H1 (cell line): Measurements from ENCODE around the gene PCYT1B. TPM values are rescaled to one million over a fixed set of nuclear protein-coding genes. Genes with fewer than 3 reads are reported as not detected.

Experiments
- CTCF ChIA-PET: fragments of 300-600 bp; sonication (Branson Sonifier 250); formaldehyde crosslinking; loops from one replicate; lab custom pipeline; 2021; ENCODE audit not compliant: partially characterized antibody; lab: Charles Lee
- POLR2A ChIA-PET: fragments of 300-600 bp; sonication (Branson Sonifier 250); formaldehyde crosslinking; loops from one replicate; lab custom pipeline; 2021; ENCODE audit warnings: inconsistent platforms; ENCODE audit not compliant: partially characterized antibody; lab: Charles Lee
- DNase-seq, 2 experiments: peaks; one replicate each; pipeline versions ENCODE4 v3.0.0 to v3.0.0-alpha.2; 2010 to 2022; ENCODE audit warnings: low spot score in 2 of 2, low read depth in 1 of 2, mixed read lengths in 1 of 2
- FAIRE-seq: peaks from 2 replicates; lab custom pipeline; 2011; peaks lifted over from hg19 to GRCh38; lab: Jason Lieb, UNC
- H2AFZ ChIP-seq: 2 replicates; pipeline ENCODE4 v1.8.1; 2012; ENCODE audit warnings: low read length, inconsistent platforms
- H2AK5ac ChIP-seq: 2 replicates; pipeline ENCODE4 v1.6.1; 2013; ENCODE audit warnings: low read depth, low read length
- H2BK120ac ChIP-seq: replicated peaks from 2 replicates; pipeline ENCODE3; 2013; ENCODE audit warnings: low read depth, low read length, inconsistent platforms
- H2BK12ac ChIP-seq: 2 replicates; pipeline ENCODE4 v1.6.1; 2013; ENCODE audit warnings: low read depth, low read length
- H2BK15ac ChIP-seq: 2 replicates; pipeline ENCODE4 v1.6.1; 2013; ENCODE audit warnings: low read length
- H2BK20ac ChIP-seq: 2 replicates; pipeline ENCODE4 v1.6.1; 2013; ENCODE audit warnings: low read length
- H2BK5ac ChIP-seq: 2 replicates; pipeline ENCODE4 v1.6.1; 2013; ENCODE audit warnings: low read depth, low read length
- H3K14ac ChIP-seq: 2 replicates; pipeline ENCODE4 v1.6.1; 2013; ENCODE audit warnings: inconsistent platforms; ENCODE audit not compliant: insufficient read length
- H3K18ac ChIP-seq: 2 replicates; pipeline ENCODE4 v1.6.1; 2013; ENCODE audit warnings: low read length; ENCODE audit errors: extremely low read depth
- H3K23ac ChIP-seq: 2 replicates; pipeline ENCODE4 v1.6.1; 2013; ENCODE audit warnings: inconsistent platforms; ENCODE audit not compliant: insufficient read length
- H3K23me2 ChIP-seq: 2 replicates; pipeline ENCODE4 v1.6.1; 2013; ENCODE audit warnings: low read depth, low read length
- H3K27ac ChIP-seq: 2 replicates; pipeline ENCODE4 v1.6.1; 2011; ENCODE audit warnings: low read depth, low read length, inconsistent platforms
- H3K27me3 ChIP-seq, 4 experiments: replicated peaks in 1 of 4; 1 replicate in 1 of 4; 2 replicates in 3 of 4; pipeline versions ENCODE4 v1.6.1 to v1.8.1; 2011 to 2013; ENCODE audit warnings: low read length in 3 of 4, mild to moderate bottlenecking in 3 of 4, inconsistent platforms in 2 of 4, mixed read lengths in 2 of 4, moderate library complexity in 1 of 4; ENCODE audit not compliant: control insufficient read depth in 3 of 4, insufficient read depth in 3 of 4; ENCODE audit errors: extremely low read depth in 1 of 4
- H3K36me3 ChIP-seq, 4 experiments: 2 replicates each; pipeline versions ENCODE4 v1.6.1 to v1.8.1; 2011 to 2013; ENCODE audit warnings: mild to moderate bottlenecking in 4 of 4, low read length in 3 of 4, moderate library complexity in 2 of 4, control low read depth in 1 of 4, inconsistent platforms in 1 of 4; ENCODE audit not compliant: insufficient read depth in 4 of 4, control insufficient read depth in 2 of 4
- H3K4ac ChIP-seq: replicated peaks from 2 replicates; pipeline ENCODE3; 2013; ENCODE audit warnings: low read length, low read depth, mixed read lengths, inconsistent platforms; ENCODE audit not compliant: insufficient read length
- H3K4me1 ChIP-seq, 4 experiments: replicated peaks in 1 of 4; 1 replicate in 1 of 4; 2 replicates in 3 of 4; pipeline versions ENCODE4 v1.6.1 to v1.8.1; 2011 to 2013; ENCODE audit warnings: low read length in 3 of 4, inconsistent platforms in 2 of 4, mixed read lengths in 1 of 4; ENCODE audit not compliant: insufficient read depth in 4 of 4, control insufficient read depth in 3 of 4
- H3K4me2 ChIP-seq, 2 experiments: 2 replicates each; pipeline versions ENCODE4 v1.6.1 to v1.8.1; 2011 to 2013; ENCODE audit warnings: low read depth in 2 of 2, low read length in 2 of 2, control low read depth in 1 of 2, inconsistent platforms in 1 of 2, mild to moderate bottlenecking in 1 of 2; ENCODE audit not compliant: insufficient read depth in 1 of 2
- H3K4me3 ChIP-seq, 4 experiments: fragments of 200-600, 300-600 bp in 1 of 4; sonication (generic), shearing (Covaris generic), sonication (Bioruptor Twin) in 1 of 4; 2 replicates each; pipeline versions ENCODE4 v1.5.1 to v1.8.1; 2011 to 2016; ENCODE audit warnings: low read length in 4 of 4, low read depth in 3 of 4, control low read depth in 2 of 4, inconsistent platforms in 2 of 4, mild to moderate bottlenecking in 2 of 4, mixed read lengths in 1 of 4, moderate library complexity in 1 of 4; ENCODE audit not compliant: insufficient read depth in 2 of 4; ENCODE audit errors: extremely low read depth in 1 of 4
- H3K56ac ChIP-seq: replicated peaks from 2 replicates; pipeline ENCODE3; 2013; ENCODE audit warnings: low read depth, mild to moderate bottlenecking, mixed read lengths, low read length, inconsistent platforms; ENCODE audit not compliant: insufficient read length
- H3K79me1 ChIP-seq: 2 replicates; pipeline ENCODE4 v1.6.1; 2013; ENCODE audit warnings: low read depth, low read length, control low read depth
- H3K79me2 ChIP-seq, 2 experiments: 2 replicates each; pipeline versions ENCODE4 v1.6.1 to v1.8.1; 2012 to 2013; ENCODE audit warnings: low read length in 2 of 2, mild to moderate bottlenecking in 2 of 2, inconsistent platforms in 1 of 2; ENCODE audit not compliant: insufficient read depth in 2 of 2, control insufficient read depth in 1 of 2
- H3K9ac ChIP-seq, 4 experiments: replicated peaks in 1 of 4; 1 replicate in 1 of 4; 2 replicates in 3 of 4; pipeline versions ENCODE4 v1.6.1 to v1.8.1; 2011 to 2013; ENCODE audit warnings: low read depth in 3 of 4, low read length in 3 of 4, control low read depth in 2 of 4, mild to moderate bottlenecking in 2 of 4, moderate library complexity in 2 of 4, inconsistent platforms in 1 of 4; ENCODE audit errors: extremely low read depth in 1 of 4
- H3K9me3 ChIP-seq, 2 experiments: 2 replicates each; pipeline versions ENCODE4 v1.6.1 to v1.8.1; 2012 to 2013; ENCODE audit warnings: mild to moderate bottlenecking in 2 of 2, moderate library complexity in 2 of 2, control low read depth in 1 of 2, inconsistent platforms in 1 of 2, low read depth in 1 of 2, low read length in 1 of 2, mixed read lengths in 1 of 2; ENCODE audit not compliant: insufficient read depth in 2 of 2
- H4K20me1 ChIP-seq, 2 experiments: replicated peaks in 1 of 2; 2 replicates each; pipeline versions ENCODE3 to v1.8.1; 2011 to 2013; ENCODE audit warnings: inconsistent platforms in 2 of 2, low read length in 2 of 2, mild to moderate bottlenecking in 1 of 2; ENCODE audit not compliant: insufficient read depth in 2 of 2, control insufficient read depth in 1 of 2
- H4K5ac ChIP-seq: 2 replicates; pipeline ENCODE4 v1.6.1; 2013; ENCODE audit warnings: low read length, low read depth, mixed read lengths, inconsistent platforms; ENCODE audit not compliant: insufficient read length
- H4K8ac ChIP-seq: 2 replicates; pipeline ENCODE4 v1.8.0; 2013; ENCODE audit warnings: mild to moderate bottlenecking, moderate library complexity, low read length, inconsistent platforms; ENCODE audit not compliant: insufficient read depth; ENCODE audit errors: extremely low read depth
- H4K91ac ChIP-seq: replicated peaks from 2 replicates; pipeline ENCODE3; 2013; ENCODE audit warnings: low read length, mixed read lengths, inconsistent platforms; ENCODE audit not compliant: insufficient read length
- ASH2L ChIP-seq: fragments of 200-600, 300-600 bp; sonication (generic); IDR thresholded peaks from one replicate; pipeline ENCODE4 v1.7.1; 2017; ENCODE audit warnings: low read length
- CBX8 ChIP-seq: fragments of 300-800, 300-1000 bp; sonication (generic); IDR thresholded peaks from 2 replicates; pipeline ENCODE4 v1.7.1; 2016; ENCODE audit warnings: low read depth, low read length, borderline replicate concordance
- EP300 ChIP-seq, 2 experiments: IDR thresholded peaks; 1 replicate in 1 of 2; 2 replicates in 1 of 2; pipeline ENCODE4 v1.6.1; 2011 to 2012; ENCODE audit warnings: low read depth in 2 of 2, low read length in 2 of 2, mild to moderate bottlenecking in 2 of 2, borderline replicate concordance in 1 of 2, inconsistent platforms in 1 of 2, moderate library complexity in 1 of 2
- HDAC6 ChIP-seq: IDR thresholded peaks from one replicate; pipeline ENCODE4 v1.7.1; 2012; ENCODE audit warnings: low read depth, mild to moderate bottlenecking, inconsistent platforms, low read length, moderate library complexity
- JUND ChIP-seq: IDR thresholded peaks from 2 replicates; pipeline ENCODE4 v1.6.1; 2011; ENCODE audit warnings: mild to moderate bottlenecking, improper control_type of control experiment, low read length
- SAP30 ChIP-seq: fragments of 300-600 bp; sonication (generic); IDR thresholded peaks from 2 replicates; pipeline ENCODE4 v1.7.1; 2012; ENCODE audit warnings: low read length, moderate library complexity, mild to moderate bottlenecking, inconsistent platforms; ENCODE audit not compliant: insufficient read depth, insufficient replicate concordance
- SIRT6 ChIP-seq: IDR thresholded peaks from one replicate; pipeline ENCODE4 v1.7.1; 2012; ENCODE audit warnings: low read length, inconsistent platforms
- TCF12 ChIP-seq: IDR thresholded peaks from 2 replicates; pipeline ENCODE4 v1.6.1; 2011; ENCODE audit warnings: low read depth, mild to moderate bottlenecking, low read length
- WGBS, 2 experiments: shearing (Covaris generic) in 1 of 2; methylation state at CpG; one replicate each; pipeline versions ENCODE4 v1.1.6 to v1.1.7; 2013 to 2015; ENCODE audit warnings: low lambda C conversion rate in 2 of 2, mixed read lengths in 2 of 2, inconsistent platforms in 1 of 2, low coverage in 1 of 2, missing lambda C conversion rate in 1 of 2; ENCODE audit not compliant: insufficient replicate concordance in 2 of 2, insufficient coverage in 1 of 2, insufficient read length in 1 of 2; ENCODE audit errors: extremely low coverage in 1 of 2, missing lambda C conversion rate in 1 of 2; 5-methylcytosine and 5-hydroxymethylcytosine counted together
- polyA plus RNA-seq, 7 experiments: library from polyadenylated mRNA; depleted of rRNA in 3 of 7; stranded (reverse) in 5 of 7; unstranded in 2 of 7; fragments of >200 nt in 5 of 7; fragments of 200-250 nt in 2 of 7; gene quantifications; 1 replicate in 5 of 7; 2 replicates in 1 of 7; 4 replicates in 1 of 7; pipeline versions ENCODE4 v1.2.1 to v1.2.3, GENCODE V29; 2011 to 2013; ENCODE audit warnings: missing spikeins in 2 of 7, mixed read lengths in 2 of 7
- total RNA-seq: library from RNA; stranded (reverse); fragmentation: NEBNext Ultra II Directional; extraction: Animal tissue kit (Norgen Biotek cat#: 25700); gene quantifications from 2 replicates; pipeline ENCODE4 v1.2.1, GENCODE V29; 2021
- TF ChIP-seq, protein P1 (sequence below): IDR thresholded peaks from 2 replicates; pipeline ENCODE4 v1.6.1; 2012; ENCODE audit warnings: inconsistent platforms
- TF ChIP-seq, protein P2 (sequence below): IDR thresholded peaks from 2 replicates; pipeline ENCODE4 v1.6.1; 2011; ENCODE audit warnings: low read depth, mild to moderate bottlenecking, low read length; ENCODE audit not compliant: insufficient read depth

Gene PCYT1B
- total and polyA plus RNA-seq, 2 of the 8 experiments (the other 6 are each of a cell fraction or from before 2014, with no cell fraction given), result 17.9 to 30.6 TPM

DNA sequence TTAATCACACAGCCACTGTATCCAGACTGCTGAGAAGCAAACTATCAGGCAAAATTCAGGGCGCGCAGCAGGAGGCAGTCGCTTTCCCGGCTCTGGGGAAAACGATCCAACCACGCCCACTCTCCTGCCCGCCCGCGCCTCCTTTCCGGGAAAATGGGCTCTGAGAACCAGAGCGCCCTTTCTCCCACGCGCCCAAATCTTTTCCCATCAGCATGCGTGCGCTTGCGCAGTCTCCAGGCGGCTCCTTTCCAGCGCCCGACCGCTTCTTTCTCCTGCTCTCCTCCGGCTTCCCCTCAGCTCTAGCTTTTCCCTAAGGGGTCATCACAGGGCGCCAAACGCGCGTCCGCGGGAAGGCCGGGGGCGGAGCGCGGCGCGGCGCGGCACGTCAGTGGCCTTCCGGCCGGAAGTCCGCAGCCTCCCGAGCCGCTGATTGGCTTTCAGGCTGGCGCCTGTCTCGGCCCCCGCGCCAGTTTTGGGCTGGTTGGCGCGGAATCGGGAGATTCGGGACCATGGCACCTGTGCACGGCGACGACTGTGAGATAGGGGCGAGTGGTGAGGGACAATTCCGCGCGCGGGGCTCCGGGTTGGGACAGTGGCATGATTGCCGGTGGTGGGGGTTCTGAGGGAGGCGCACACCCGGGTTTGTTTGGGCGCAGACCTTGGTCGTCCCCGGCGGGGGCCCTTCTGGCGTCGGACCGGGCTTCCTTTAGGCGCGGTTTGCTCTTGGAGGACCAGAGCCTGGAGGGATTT is 46.5 kb upstream of the PCYT1B start, which contains the start of gene POLA1:
TSS of gene POLA1 (plus strand) at position 466 of the 750 bp plus-strand sequence. CDS start at position 510, 44 bp downstream.
- no peaks in the 10 kb centered on the region for H3K27me3 ChIP-seq
- H4K8ac ChIP-seq, result peak within 1 kb of the TSS; percentile 95; the same call in 1 of the 2 replicates
- H3K4me3 ChIP-seq, result peak within 1 kb of the TSS; percentile 60 to 92 (median 76)
- no peak within 1 kb of the TSS for H2BK20ac ChIP-seq
- FAIRE-seq (peak; percentile 84), DNase-seq (peak; percentile 85 to 89)
- H2BK12ac ChIP-seq, result no peak within 1 kb of the TSS
- no peak within 1 kb of the TSS for H3K14ac ChIP-seq
- H4K91ac ChIP-seq, result no peak within 1 kb of the TSS
- H3K9me3 ChIP-seq, result no peaks in the 10 kb centered on the region
- H4K20me1 ChIP-seq, result peaks cover 0 to 2% of the 10 kb centered on the region in 2 experiments
- H4K5ac ChIP-seq, result no peak within 1 kb of the TSS
- no peaks in the 10 kb centered on the region for H3K23me2 ChIP-seq
- H2BK120ac ChIP-seq, result no peak within 1 kb of the TSS
- no peak within 1 kb of the TSS for H2AK5ac ChIP-seq
- H3K4ac ChIP-seq, result peak within 1 kb of the TSS; percentile 53
- peaks cover 16 to 46% of the 10 kb centered on the region in 2 experiments for H3K79me2 ChIP-seq
- no peaks in the 10 kb centered on the region; the same call in 1 of the 2 replicates for H3K79me1 ChIP-seq
- peak within 1 kb of the TSS; percentile 89 for H3K27ac ChIP-seq
- ChIA-PET POLR2A (interaction anchor here (0.8 to 3.8 kb wide), 3 partner anchors 13 to 48 kb away, joined by 3 to 10 read pairs (median 4); no protein-coding TSS in a partner anchor), CTCF (interaction anchor here (0.9 to 1.3 kb wide), 2 partner anchors 12 to 388 kb away, joined by 3 read pairs; no protein-coding TSS in a partner anchor)
- peak within 1 kb of the TSS; percentile 53 to 95 (median 91) for H3K9ac ChIP-seq
- no peak within 1 kb of the TSS; the same call in 1 of the 2 replicates for H3K18ac ChIP-seq
- H3K4me1 ChIP-seq, result peaks cover 0 to 3% (median 3%) of the 10 kb centered on the region in 4 experiments; a peak in 3 of 7 replicates
- no peak within 1 kb of the TSS for H2AFZ ChIP-seq
- H3K23ac ChIP-seq, result no peak within 1 kb of the TSS
- no peak within 1 kb of the TSS for H3K56ac ChIP-seq
- H2BK15ac ChIP-seq, result no peak within 1 kb of the TSS
- H2BK5ac ChIP-seq, result no peak within 1 kb of the TSS
- H3K36me3 ChIP-seq, result no peaks in the 10 kb centered on the region
- 0% methylated on average over 26 of the region's 70 CpGs; no CpG with 5 or more reads in 1 of the 2 experiments for WGBS, 2 experiments
- peak within 1 kb of the TSS; percentile 61 to 64 for H3K4me2 ChIP-seq
- TF ChIP-seq ASH2L (peak; percentile 66), TCF12 (no peak), CBX8 (no peak), SAP30 (no peak), JUND (no peak), EP300 (IDR thresholded peaks at IDR 0.05; ENCODE audit: borderline replicate concordance in 1 of 2, low read depth in 2 of 2, low read length in 2 of 2) (no peak), SIRT6 (no peak), HDAC6 (no peak)
- TF ChIP-seq, protein P1, sequence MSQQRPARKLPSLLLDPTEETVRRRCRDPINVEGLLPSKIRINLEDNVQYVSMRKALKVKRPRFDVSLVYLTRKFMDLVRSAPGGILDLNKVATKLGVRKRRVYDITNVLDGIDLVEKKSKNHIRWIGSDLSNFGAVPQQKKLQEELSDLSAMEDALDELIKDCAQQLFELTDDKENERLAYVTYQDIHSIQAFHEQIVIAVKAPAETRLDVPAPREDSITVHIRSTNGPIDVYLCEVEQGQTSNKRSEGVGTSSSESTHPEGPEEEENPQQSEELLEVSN, result 0 out of 2 replicates have a peak, but pooled peaks have one; percentile 26
- TF ChIP-seq, protein P2, sequence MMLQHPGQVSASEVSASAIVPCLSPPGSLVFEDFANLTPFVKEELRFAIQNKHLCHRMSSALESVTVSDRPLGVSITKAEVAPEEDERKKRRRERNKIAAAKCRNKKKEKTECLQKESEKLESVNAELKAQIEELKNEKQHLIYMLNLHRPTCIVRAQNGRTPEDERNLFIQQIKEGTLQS, result peak; percentile 59
